KOPT-K1 (cell line): ENCODE measurements around the gene PLEK2.

Source experiments
- H3K27ac ChIP-seq: fragments of 200-600 bp; sonication (generic); 2 replicates; pipeline ENCODE4 v1.5.1; 2016; ENCODE audit warnings: antibody characterized with exemption, mild to moderate bottlenecking, low read depth, low read length; ENCODE audit not compliant: poor library complexity, severe bottlenecking
- H3K36me3 ChIP-seq: fragments of 200-600 bp; sonication (generic); 2 replicates; pipeline ENCODE4 v1.5.1; 2017; ENCODE audit warnings: antibody characterized with exemption, mild to moderate bottlenecking, low read length, moderate library complexity; ENCODE audit not compliant: insufficient read depth
- H3K9me3 ChIP-seq: fragments of 200-600 bp; sonication (generic); 2 replicates; pipeline ENCODE4 v1.5.1; 2017; ENCODE audit warnings: antibody characterized with exemption, low read length, mild to moderate bottlenecking; ENCODE audit not compliant: insufficient read depth, poor library complexity, severe bottlenecking

The PLEK2 gene

GRCh38 chr14:67395086-67395875, 16.7 kb downstream of the PLEK2 start:
- Histone ChIP-seq H3K27ac (no peak overlapping the region), H3K36me3 (no peaks in the 10 kb centered on the region), H3K9me3 (no peaks in the 10 kb centered on the region)

GRCh38 chr14:67393689-67394088, 18.3 kb downstream of the PLEK2 start:
- no peak overlapping the region for H3K27ac ChIP-seq

GRCh38 chr14:67392800-67393199, 19.2 kb downstream of the PLEK2 start:
- H3K27ac ChIP-seq: no peak overlapping the region
- H3K9me3 ChIP-seq: no peaks in the 10 kb centered on the region
- peaks cover 5% of the 10 kb centered on the region; the same call in 1 of the 2 replicates for H3K36me3 ChIP-seq

More at GRCh38 chr14:67393689-67394088, 18.3 kb downstream of the PLEK2 start:
- Histone ChIP-seq H3K9me3 (no peaks in the 10 kb centered on the region), H3K36me3 (no peaks in the 10 kb centered on the region)

GRCh38 chr14:67392123-67392522, 19.8 kb downstream of the PLEK2 start:
- peaks cover 12% of the 10 kb centered on the region for H3K36me3 ChIP-seq
- H3K27ac ChIP-seq: peak overlapping the region; percentile 68
- H3K9me3 ChIP-seq: no peaks in the 10 kb centered on the region

GRCh38 chr14:67391268-67391667, 20.7 kb downstream of the PLEK2 start:
- Histone ChIP-seq H3K27ac (peak overlapping the region; percentile 68), H3K9me3 (no peaks in the 10 kb centered on the region)

GRCh38 chr14:67389811-67390534, 22.0 kb downstream of the PLEK2 start:
- Histone ChIP-seq H3K27ac (peak overlapping the region; percentile 68), H3K9me3 (no peaks in the 10 kb centered on the region), H3K36me3 (peaks cover 33% of the 10 kb centered on the region)

More at GRCh38 chr14:67391268-67391667, 20.7 kb downstream of the PLEK2 start:
- peaks cover 20% of the 10 kb centered on the region for H3K36me3 ChIP-seq

GRCh38 chr14:67389275-67389674, 22.7 kb downstream of the PLEK2 start:
- Histone ChIP-seq H3K27ac (no peak overlapping the region), H3K9me3 (no peaks in the 10 kb centered on the region), H3K36me3 (peaks cover 40% of the 10 kb centered on the region)

- peaks cover 61% of the 10 kb centered on the region for H3K36me3 ChIP-seq
- H3K9me3 ChIP-seq: no peaks in the 10 kb centered on the region
- no peak overlapping the region for H3K27ac ChIP-seq
Observed at GRCh38 chr14:67387195-67387594, 24.8 kb downstream of the PLEK2 start.

GRCh38 chr14:67385618-67386017, 26.3 kb downstream of the PLEK2 start:
- H3K27ac ChIP-seq: no peak overlapping the region
- no peaks in the 10 kb centered on the region for H3K9me3 ChIP-seq
- H3K36me3 ChIP-seq: peaks cover 77% of the 10 kb centered on the region

- H3K9me3 ChIP-seq: no peaks in the 10 kb centered on the region
- H3K27ac ChIP-seq: no peak overlapping the region
- H3K36me3 ChIP-seq: peaks cover 82% of the 10 kb centered on the region
Observed at GRCh38 chr14:67385120-67385519, 26.8 kb downstream of the PLEK2 start.

- no peaks in the 10 kb centered on the region for H3K9me3 ChIP-seq
- no peak overlapping the region for H3K27ac ChIP-seq
- H3K36me3 ChIP-seq: peaks cover 99% of the 10 kb centered on the region
Observed at GRCh38 chr14:67377916-67378315, 34.0 kb downstream of the PLEK2 start.

- Histone ChIP-seq H3K36me3 (peaks cover 100% of the 10 kb centered on the region), H3K27ac (no peak overlapping the region), H3K9me3 (no peaks in the 10 kb centered on the region)
Observed at GRCh38 chr14:67373347-67373746, 38.6 kb downstream of the PLEK2 start.

- H3K9me3 ChIP-seq: no peaks in the 10 kb centered on the region
- H3K36me3 ChIP-seq: peaks cover 100% of the 10 kb centered on the region
- no peak overlapping the region for H3K27ac ChIP-seq
Observed at GRCh38 chr14:67372833-67373232, 39.1 kb downstream of the PLEK2 start.

- Histone ChIP-seq H3K9me3 (no peaks in the 10 kb centered on the region), H3K27ac (no peak overlapping the region), H3K36me3 (peaks cover 100% of the 10 kb centered on the region)
Observed at GRCh38 chr14:67371247-67372148, 40.5 kb downstream of the PLEK2 start.

GRCh38 chr14:67370830-67371229, 41.1 kb downstream of the PLEK2 start:
- peaks cover 100% of the 10 kb centered on the region for H3K36me3 ChIP-seq
- no peak overlapping the region for H3K27ac ChIP-seq
- H3K9me3 ChIP-seq: no peaks in the 10 kb centered on the region
